NCI-H1092 (cell line): ENCODE results near the gene STAT1.

Source experiments
- DNase-seq: peaks from one replicate; lab custom pipeline; 2025; lab: John Stamatoyannopoulos, UW

STAT1 gene

GRCh38 chr2:191013932-191014652 lies at the start of gene STAT1:
Gene STAT1 (minus strand): TSS chr2:191014171. CDS start chr2:191010003, 4,168 bp downstream.
- DNase-seq, result peak; percentile 87

- DNase-seq, result no peak
Observed at GRCh38 chr2:191063584-191063983, 49.6 kb upstream of the STAT1 start.

DNA sequence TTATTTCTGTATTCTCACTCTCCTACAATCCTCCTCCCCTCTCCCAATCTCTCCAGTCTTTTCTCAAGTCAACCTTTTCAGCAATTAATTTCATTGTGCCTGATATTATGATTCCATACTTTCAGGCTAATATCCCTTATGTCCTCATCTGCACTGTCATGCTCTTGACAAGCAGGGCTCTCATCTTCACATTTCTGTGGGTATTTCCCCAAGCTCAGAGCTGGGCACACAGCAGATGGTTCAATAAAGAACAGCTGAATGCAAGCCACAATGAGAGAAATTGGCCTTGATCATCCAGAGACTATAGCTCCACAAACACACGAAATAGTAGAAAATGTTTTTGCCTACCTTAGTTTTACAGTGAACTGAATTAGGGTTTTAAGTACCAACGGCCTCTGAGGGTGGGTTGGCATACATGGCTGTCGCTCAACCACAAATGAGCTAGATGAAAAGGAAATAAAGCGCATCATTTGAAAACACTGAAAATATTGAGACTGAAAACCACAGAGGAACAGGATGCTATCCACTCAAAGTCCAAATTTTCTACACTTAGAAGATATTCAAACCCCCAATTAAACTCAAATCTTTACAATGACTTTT lies 47.5 kb upstream of the STAT1 start:
- DNase-seq, result no peak

DNA sequence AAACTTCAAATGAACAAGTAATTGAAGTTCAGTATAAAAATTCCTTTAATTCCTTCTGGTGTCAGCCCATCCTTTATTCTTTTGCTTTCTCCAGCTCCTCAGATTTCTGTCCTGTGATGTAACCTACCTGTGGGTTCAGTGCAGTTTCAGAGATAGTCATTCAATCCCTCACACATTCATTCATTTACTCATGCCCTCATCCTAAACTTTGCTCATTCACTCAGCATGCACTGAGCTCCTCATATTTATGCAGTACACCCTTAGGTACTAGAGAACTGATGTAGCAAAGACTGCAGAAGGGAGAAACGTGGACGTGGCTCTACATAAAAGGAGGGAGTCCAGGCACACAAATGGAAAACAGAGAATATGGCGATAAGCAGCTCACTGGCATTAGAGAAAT lies 45.3 kb upstream of the STAT1 start:
- no peak for DNase-seq

DNA sequence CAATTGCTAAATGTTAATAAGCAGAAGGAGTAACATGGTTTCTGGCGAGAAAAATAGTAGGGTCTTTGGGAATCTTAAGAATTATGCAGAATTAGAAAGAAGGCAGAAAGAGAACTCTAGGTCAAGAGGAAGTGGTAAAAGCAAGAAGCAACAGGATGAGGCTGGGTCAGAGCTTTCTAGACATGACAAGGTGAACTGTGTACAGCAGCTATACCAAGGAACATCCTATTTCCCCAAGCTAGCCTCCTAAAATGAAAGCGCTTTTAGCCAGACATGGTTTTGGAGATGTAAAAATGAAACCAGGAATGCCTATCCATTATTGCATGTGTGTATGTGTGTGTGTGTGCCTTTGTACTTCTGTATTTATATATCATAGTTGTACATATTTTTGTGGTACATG lies 42.3 kb upstream of the STAT1 start:
- DNase-seq, result no peak

DNA sequence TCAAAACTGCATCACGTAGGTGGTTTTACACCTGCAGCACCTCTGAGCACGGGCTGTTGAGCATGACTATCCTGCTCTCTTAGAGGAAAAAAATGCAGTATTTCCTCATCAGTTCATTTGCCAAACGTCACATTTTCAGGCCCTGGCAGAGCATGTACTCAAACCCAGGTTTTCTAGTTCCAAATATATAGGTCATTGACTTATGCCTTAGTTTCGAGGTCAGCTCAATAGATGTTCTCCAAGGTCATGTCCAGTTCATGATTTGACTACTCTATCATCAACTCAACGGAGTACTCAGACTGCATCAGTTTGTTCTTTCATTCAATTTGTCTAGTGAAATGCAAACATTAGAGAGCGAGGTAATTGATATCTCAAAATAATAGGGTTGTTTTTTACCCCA lies 39.3 kb upstream of the STAT1 start:
- no peak for DNase-seq

DNA sequence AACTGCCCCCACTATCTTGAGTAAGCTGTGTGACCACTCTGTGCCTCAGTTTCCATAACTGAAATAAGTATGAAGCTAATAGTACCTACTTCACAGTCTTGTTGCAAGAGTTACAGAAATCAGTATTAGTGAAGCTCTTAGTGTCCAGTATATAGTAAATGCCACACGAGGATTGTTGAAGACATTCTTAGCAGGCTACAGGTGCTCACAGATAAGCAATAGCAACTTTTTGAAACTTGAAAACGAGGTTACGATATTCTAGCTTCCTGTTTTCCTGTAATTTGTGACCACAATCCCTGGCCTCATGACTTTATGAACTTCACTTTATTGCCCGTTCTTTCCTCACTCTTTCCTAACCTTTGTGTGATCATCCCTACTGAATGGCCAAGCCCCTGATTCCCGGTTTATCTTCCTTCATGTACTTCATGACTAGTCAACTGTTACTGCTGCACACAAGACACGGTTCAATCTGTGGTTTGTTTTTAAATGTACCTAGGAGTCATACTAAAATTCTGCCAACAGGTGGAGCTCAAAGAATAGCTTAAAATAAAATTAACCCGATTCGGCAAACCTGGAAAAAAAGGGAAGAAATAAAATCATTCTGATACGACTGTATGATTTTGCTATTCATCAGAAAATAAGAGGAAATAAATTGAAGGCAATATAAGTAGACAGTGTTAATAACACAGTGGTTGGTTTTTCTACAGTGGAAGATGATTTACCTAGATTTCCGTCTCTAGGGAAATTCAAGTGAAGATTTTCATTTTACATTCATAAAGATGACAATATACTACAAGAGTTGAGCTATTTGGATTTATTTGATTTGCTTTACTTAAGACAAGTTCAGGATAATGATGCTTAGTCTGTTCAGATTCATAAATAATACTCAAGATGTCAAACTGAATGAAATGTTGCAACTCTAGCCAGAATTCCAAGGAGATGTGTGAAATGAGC lies 38.1 kb upstream of the STAT1 start:
- DNase-seq, result peak; percentile 22

GRCh38 chr2:191051177-191051576 lies 37.2 kb upstream of the STAT1 start:
- DNase-seq, result no peak

DNA sequence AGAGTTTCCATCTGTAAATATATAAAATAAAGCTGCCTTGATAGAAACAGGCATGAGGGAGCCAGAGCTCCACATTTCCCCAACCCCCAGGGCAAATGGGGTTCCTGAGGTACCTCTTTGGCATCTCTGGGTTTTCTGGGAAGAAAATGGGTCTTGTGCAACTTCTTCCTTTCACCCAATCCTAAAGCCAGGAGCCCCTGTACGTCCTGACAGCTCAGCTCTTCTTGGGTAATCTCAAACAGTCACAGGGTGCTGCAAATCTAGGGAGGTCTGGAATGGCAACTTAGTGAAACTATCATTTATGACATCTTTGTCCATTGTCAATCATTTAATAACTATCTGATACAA lies 36.6 kb upstream of the STAT1 start:
- DNase-seq, result no peak

- DNase-seq, result no peak
Observed at GRCh38 chr2:191049728-191050639, 36.0 kb upstream of the STAT1 start.

- no peak for DNase-seq
Observed at GRCh38 chr2:191048073-191048472, 34.1 kb upstream of the STAT1 start.

DNA sequence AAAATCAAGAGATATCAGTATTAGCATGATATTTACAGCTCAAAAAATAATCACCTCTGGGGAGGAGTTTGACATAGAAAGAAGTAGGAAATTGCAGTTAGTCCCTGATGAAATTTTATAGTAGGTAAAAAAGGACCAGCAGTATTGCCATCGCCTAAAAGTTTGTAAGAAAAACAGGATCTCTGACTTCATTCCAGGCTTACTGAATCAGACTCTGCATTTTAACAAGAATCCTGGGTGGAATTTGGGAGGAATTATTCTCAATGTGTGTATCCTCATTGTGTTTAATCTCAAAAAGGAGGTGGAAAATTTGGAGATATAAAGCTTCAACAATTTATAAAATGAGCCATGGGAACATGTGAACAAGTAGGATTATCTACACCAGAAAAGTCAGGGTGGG lies 31.2 kb upstream of the STAT1 start:
- no peak for DNase-seq

DNA sequence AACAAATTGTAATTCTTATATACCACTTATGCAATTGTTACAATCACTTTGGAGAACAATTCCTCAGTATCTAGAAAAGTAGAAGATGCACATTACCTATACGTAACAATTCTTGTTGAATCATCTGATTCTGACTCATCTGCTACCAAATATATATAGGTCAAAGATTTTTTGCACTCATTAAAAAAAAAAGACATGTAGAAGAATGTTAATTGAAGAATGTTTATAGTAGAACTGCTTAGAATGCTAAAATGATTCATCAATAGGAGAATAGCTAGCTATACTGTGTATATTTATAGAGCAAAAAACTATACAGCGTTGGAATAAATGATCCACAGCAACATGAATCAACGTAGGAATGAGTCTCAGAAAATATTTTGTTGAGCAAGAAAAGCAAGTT lies 29.5 kb upstream of the STAT1 start:
- no peak for DNase-seq

DNA sequence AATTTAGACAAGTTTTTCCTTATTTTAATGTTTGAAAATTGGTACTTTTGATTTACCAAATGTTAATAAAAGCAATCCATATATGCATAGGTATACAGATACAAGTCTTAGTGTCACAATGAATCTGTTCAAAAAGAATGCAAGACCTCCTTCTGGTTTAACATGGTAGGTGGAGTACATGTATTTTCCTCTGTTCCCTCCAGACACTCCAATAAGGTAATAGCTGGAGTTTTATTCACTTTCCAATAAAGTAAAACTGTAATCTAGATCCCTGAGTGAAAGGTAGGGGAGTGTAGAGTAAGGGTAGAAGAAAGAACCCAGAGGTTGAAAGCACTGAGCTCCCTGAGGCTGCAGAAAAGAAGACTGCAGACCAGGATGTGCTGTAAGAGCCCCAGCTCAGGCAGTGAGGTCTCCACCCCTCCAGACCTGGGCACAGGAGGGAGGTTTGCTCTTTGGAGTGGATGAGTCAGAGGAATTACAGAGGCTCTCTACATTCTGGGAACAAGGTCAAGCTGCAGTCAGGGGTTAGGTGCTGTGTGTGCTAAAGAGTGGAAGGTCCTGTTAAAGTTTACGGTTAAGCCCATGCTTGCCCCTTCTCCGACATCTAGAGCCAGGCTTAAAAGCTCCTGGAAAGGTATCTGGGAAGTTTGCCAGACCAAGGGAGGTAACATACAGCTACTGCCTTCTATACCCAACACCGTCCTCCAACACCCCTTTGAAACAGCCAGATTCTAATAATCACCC lies 27.6 kb upstream of the STAT1 start:
- no peak for DNase-seq

DNA sequence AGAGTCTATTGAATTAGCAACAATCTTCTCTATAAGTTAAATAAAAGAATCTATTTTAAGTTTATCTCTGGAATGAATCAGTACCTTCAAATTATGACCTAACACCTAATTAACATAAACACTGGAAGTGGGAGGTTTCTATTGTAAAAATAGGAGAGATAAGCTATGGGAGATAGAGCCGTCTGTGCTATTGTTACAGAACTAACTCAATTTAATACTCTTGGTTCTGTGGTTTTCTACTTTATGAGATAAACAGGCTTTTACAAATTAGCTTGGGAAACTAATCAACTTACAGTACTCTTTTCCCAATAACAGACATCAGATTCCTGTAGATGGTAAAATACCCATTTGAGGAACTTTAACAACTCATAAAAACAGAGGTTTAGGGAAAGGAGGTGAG lies 25.6 kb upstream of the STAT1 start:
- no peak for DNase-seq

GRCh38 chr2:191038741-191039140 lies 24.8 kb upstream of the STAT1 start:
- DNase-seq, result no peak

DNA sequence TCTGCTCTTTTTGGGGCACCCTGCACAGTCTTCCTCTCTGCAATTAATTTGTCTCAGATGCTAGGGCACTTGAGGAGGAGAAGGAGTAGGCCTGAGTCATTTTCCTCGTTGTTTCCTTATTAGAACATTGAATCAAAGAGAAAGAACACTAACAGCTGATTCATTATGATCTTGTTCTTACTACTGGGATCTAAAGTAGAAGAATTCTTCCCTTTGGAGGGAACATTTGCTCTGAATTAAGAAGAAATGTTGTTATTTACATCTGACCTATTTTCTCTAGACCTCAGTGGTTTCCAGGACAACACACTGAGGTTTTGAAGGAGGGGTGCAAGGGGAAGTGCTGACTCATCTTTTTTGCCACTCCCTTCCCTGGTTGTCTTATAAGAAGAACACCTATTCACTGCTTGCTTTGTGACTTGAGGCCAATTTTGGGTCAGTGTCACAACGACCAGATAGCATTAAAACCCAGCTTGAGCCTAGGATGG lies 24.3 kb upstream of the STAT1 start:
- no peak for DNase-seq

- no peak for DNase-seq
Observed at GRCh38 chr2:191037351-191037750, 23.4 kb upstream of the STAT1 start.

DNA sequence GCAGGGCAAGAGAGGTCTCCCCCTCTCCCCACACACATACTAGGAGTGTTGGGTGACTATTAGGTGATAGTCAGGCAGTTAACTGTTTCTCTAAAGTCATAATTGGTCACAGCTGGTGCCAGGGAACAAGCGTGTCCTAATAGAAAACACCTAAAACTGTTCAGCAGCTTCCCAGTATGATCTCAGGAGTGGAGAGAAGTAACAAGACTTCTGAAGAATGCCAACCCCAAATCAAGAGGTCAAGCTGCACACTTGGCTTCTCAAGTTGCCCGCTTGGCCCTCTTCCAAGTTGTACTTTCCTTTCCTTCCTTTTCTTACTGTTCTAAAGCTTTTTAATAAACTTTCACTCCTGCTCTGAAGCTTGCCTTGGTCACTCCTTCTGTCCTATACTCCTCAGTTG lies 22.4 kb upstream of the STAT1 start:
- DNase-seq, result no peak

- no peak for DNase-seq
Observed at GRCh38 chr2:191032588-191033429, 18.8 kb upstream of the STAT1 start.
